Left colon (tissue), 2 donors: Measurements from ENCODE around the gene OR52N2. TPM values are rescaled to one million over a fixed set of nuclear protein-coding genes. Genes with fewer than 3 reads are reported as not detected.

Experiments
- ATAC-seq: fragments of 200-7000 bp; cut with Tn5 transposase; one replicate; pipeline ENCODE4 v1.9.1; 2020; ENCODE audit warnings: mild to moderate bottlenecking, moderate library complexity
- DNase-seq, 2 donors: peaks; one replicate each; pipeline ENCODE4 v3.0.0-alpha.2; 2020
- intact Hi-C, 2 donors: fragments of 100-400 bp; cut with DNase I in 1 of 2; cut with micrococcal nuclease in 1 of 2; formaldehyde crosslinking; loops; one replicate each; pipeline versions ENCODE4 v1.11.2 to v1.14.0; 2022; cut with DNase I, micrococcal nuclease
- total RNA-seq, 2 donors: library from RNA; stranded (reverse); fragmentation: NEBNext Ultra II Directional; extraction: Animal tissue kit (Norgen Biotek cat#: 25700); gene quantifications; one replicate each; pipeline ENCODE4 v1.2.1, GENCODE V29; 2021
- donor health status: DM: no; HTN: no; CAD: no.
- donor health status: DM: yes; HTN: yes; CAD: no.

OR52N2 gene
- total RNA-seq, 2 donors from 2014 or later, result not detected

DNA sequence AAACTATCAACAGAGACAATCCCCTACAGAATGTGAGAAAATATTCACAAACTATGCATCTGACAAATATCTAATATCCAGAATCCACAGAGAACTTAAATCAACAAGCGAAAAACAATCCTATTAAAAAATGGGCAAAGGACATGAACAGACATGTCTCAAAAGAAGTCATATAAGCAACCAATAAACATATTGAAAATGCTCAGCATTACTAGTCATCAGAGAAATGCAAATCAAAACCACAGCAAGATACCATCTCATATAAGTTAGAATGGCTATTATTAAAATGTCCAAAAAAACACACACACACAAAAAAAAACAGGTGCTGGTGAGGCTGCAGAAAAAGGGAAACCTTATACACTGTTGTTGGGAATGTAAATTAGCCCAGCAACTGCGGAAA lies 57.1 kb downstream of the OR52N2 start:
- DNase-seq (no peak), ATAC-seq (no peak)
- intact Hi-C loops, result no loop called here

Other genes starting within 250 kb of the OR52N2 start
- gene OR52B6, start 228.0 kb upstream of the OR52N2 start, total RNA-seq, result not detected
- gene TRIM6, start 212.3 kb upstream of the OR52N2 start, total RNA-seq, result 1 to 10 TPM in 1 of 2 donors, under 1 TPM in 1; 0.40 to 1.7 TPM
- gene TRIM34, start 183.9 kb upstream of the OR52N2 start, total RNA-seq, result 1 to 10 TPM; 7.9 to 9.8 TPM
- gene TRIM5, start 123.8 kb upstream of the OR52N2 start, total RNA-seq, result 10 to 100 TPM; 17.6 TPM
- 10 to 100 TPM; 21.0 to 25.2 TPM for gene TRIM22, start 119.1 kb upstream of the OR52N2 start, total RNA-seq
- gene OR56B1, start 72.5 kb upstream of the OR52N2 start, total RNA-seq, result not detected
- gene OR52N4, start 54.7 kb upstream of the OR52N2 start, total RNA-seq, result not detected
- gene OR52N5, start 25.6 kb upstream of the OR52N2 start, total RNA-seq, result not detected
- gene OR52N1, start 17.7 kb upstream of the OR52N2 start, total RNA-seq, result not detected
- gene OR52E6, start 33.0 kb downstream of the OR52N2 start, total RNA-seq, result not detected
- not detected for gene OR52E8, start 48.8 kb downstream of the OR52N2 start, total RNA-seq
- gene OR52E4, start 71.7 kb downstream of the OR52N2 start, total RNA-seq, result not detected
- not detected for gene OR52E5, start 84.3 kb downstream of the OR52N2 start, total RNA-seq
- not detected for gene OR56A3, start 133.3 kb downstream of the OR52N2 start, total RNA-seq
- not detected for gene OR56A5, start 159.6 kb downstream of the OR52N2 start, total RNA-seq
- not detected for gene OR52L1, start 178.1 kb downstream of the OR52N2 start, total RNA-seq
- gene OR56A4, start 198.0 kb downstream of the OR52N2 start, total RNA-seq, result under 1 TPM in 1 of 2 donors, not detected in 1; 0.12 TPM
- gene OR56A1, start 221.8 kb downstream of the OR52N2 start, total RNA-seq, result under 1 TPM in 1 of 2 donors, not detected in 1; 0.03 TPM